Measurements from ENCODE around the gene DMTF1. TPM values are rescaled to one million over a fixed set of nuclear protein-coding genes. Genes with fewer than 3 reads are reported as not detected.

Gene DMTF1
- total and polyA plus RNA-seq, 9 of the 15 experiments (the other 6 are each of a cell fraction or from before 2014, with no cell fraction given), result 25.7 to 208 (median 74.7) TPM

DNA sequence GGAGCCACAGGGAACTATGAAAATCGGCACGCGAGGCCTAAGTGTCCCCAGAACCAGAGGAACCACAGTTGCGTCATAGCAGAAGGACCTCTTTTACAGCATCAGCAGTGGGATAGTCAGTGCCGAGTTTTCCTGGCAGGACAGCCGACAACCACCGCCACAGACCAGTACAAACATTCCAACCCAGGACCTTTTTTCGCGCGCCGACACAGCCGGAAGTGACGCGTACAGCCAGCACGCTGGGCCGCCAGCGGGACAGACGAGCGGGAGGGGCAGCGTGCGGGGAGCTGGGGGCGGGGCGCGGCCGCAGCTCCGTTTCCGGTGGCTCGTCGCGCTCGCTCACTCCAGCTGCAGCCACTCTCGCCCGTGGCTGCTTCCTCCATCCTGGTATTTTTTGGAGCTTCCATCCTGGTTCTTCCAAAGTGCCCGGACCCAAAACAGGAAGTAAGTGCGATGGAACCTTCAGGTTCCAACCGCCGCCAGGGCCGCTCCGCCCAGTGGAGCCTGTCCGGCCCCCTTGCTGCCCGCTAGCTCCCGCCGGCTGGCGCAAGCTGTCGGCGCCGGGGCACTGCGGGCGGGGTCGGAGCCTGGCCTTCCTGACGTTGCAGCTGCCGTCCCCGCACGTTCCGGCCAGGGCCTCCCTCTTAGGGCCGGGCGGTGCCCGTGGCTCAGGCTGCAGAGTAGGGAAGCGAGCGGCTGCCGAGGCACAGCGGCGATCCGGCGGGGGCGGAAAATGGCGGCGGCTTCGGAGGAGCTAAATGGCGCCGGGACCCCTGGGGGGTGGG, at the start of gene DMTF1 (continued):
- TF ChIP-seq FOXO4 (CRISPR knock-in tag; IDR thresholded peaks at IDR 0.05) (peak; percentile 70; the same call in 1 of the 2 replicates), EGR1 (conservative IDR thresholded peaks at IDR 0.05) (peak; percentile 91), FOXK1 (CRISPR knock-in tag; IDR thresholded peaks at IDR 0.05; ENCODE audit: borderline replicate concordance) (0 out of 2 replicates have a peak, but pooled peaks have one; percentile 75), LARP7 (IDR thresholded peaks at IDR 0.05) (peak; percentile 59; the same call in 1 of the 2 replicates), HSF4 (CRISPR knock-in tag; IDR thresholded peaks at IDR 0.05; ENCODE audit: borderline replicate concordance) (0 out of 2 replicates have a peak, but pooled peaks have one; percentile 71), MTA1 (IDR thresholded peaks at IDR 0.05; ENCODE audit: borderline replicate concordance) (0 out of 2 replicates have a peak, but pooled peaks have one; percentile 45), ZNF551 (CRISPR knock-in tag; IDR thresholded peaks at IDR 0.05) (no peak), E2F8 (IDR thresholded peaks at IDR 0.05; ENCODE audit: low read depth, partially characterized antibody) (peak; percentile 98), PRPF4 (IDR thresholded peaks at IDR 0.05; ENCODE audit: insufficient read depth, low read depth, low read length, poor library complexity, severe bottlenecking) (peak; percentile 94), ZNF57 (CRISPR knock-in tag; IDR thresholded peaks at IDR 0.05) (no peak), BRD9 (IDR thresholded peaks at IDR 0.05; ENCODE audit: low read depth, partially characterized antibody) (peak; percentile 95), ZNF316 (IDR thresholded peaks at IDR 0.05) (0 out of 2 replicates have a peak, but pooled peaks have one; percentile 17), EWSR1 (IDR thresholded peaks at IDR 0.05; ENCODE audit: borderline replicate concordance, low read depth, partially characterized antibody) (no peak), MLLT1 (IDR thresholded peaks at IDR 0.05) (peak; percentile 79 to 90), KDM5B (IDR thresholded peaks at IDR 0.05; ENCODE audit: insufficient replicate concordance, low read depth, low read length) (peak; percentile 81), ILK (tag; IDR thresholded peaks at IDR 0.05; ENCODE audit: borderline replicate concordance, low read depth) (no peak), SRSF7 (optimal IDR thresholded peaks at IDR 0.05; ENCODE audit: low read depth, low read length) (no peak), SP1 (CRISPR knock-in tag; IDR thresholded peaks at IDR 0.05) (peak; percentile 80), HMG20A (CRISPR knock-in tag; conservative IDR thresholded peaks at IDR 0.05) (no peak)
- TF ChIP-seq, protein P1, sequence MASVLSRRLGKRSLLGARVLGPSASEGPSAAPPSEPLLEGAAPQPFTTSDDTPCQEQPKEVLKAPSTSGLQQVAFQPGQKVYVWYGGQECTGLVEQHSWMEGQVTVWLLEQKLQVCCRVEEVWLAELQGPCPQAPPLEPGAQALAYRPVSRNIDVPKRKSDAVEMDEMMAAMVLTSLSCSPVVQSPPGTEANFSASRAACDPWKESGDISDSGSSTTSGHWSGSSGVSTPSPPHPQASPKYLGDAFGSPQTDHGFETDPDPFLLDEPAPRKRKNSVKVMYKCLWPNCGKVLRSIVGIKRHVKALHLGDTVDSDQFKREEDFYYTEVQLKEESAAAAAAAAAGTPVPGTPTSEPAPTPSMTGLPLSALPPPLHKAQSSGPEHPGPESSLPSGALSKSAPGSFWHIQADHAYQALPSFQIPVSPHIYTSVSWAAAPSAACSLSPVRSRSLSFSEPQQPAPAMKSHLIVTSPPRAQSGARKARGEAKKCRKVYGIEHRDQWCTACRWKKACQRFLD (CRISPR knock-in tag; IDR thresholded peaks at IDR 0.05), result peak; percentile 49; the same call in 1 of the 2 replicates

All from K562 (cell line).